Peyer's patch (tissue), 4 donors: ENCODE measurements around the gene B3GAT2.

Source experiments
- POLR2A ChIP-seq, 2 donors: fragments of 450-650 bp; IDR thresholded peaks; one replicate each; pipeline ENCODE4 v1.5.1; 2017; ENCODE audit warnings: antibody characterized with exemption in 2 of 2, mild to moderate bottlenecking in 2 of 2, moderate library complexity in 2 of 2
- TF ChIP-seq, protein P1 (sequence below), 6 experiments: fragments of 450-650 bp in 4 of 6; fragments of 200-600 bp in 2 of 6; sonication (generic) in 1 of 6; IDR thresholded peaks; one replicate each; pipeline ENCODE4 v1.5.1; 2017 to 2019; ENCODE audit warnings: antibody characterized with exemption in 6 of 6, mild to moderate bottlenecking in 3 of 6, moderate library complexity in 1 of 6

DNA sequence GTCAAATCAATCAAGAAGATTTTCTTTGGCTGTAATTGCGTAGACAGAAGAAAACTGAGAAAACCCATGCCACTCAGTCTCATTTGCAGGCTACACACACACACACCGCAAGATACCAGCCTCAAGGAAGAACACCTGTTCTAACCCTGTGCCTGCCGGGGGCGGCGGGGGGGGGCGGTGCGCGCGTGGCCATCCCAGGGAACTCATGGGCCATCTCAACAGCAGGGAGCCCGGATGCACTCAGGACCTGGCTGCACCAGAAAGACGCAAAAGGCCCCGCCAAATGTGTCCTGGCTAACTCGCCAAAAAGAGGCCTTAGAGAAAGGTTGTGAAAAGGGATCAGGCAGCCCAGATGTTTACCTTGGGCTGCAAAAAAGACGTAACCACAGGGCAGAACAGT, 2.1 kb downstream of the B3GAT2 start:
- TF ChIP-seq, protein P1, sequence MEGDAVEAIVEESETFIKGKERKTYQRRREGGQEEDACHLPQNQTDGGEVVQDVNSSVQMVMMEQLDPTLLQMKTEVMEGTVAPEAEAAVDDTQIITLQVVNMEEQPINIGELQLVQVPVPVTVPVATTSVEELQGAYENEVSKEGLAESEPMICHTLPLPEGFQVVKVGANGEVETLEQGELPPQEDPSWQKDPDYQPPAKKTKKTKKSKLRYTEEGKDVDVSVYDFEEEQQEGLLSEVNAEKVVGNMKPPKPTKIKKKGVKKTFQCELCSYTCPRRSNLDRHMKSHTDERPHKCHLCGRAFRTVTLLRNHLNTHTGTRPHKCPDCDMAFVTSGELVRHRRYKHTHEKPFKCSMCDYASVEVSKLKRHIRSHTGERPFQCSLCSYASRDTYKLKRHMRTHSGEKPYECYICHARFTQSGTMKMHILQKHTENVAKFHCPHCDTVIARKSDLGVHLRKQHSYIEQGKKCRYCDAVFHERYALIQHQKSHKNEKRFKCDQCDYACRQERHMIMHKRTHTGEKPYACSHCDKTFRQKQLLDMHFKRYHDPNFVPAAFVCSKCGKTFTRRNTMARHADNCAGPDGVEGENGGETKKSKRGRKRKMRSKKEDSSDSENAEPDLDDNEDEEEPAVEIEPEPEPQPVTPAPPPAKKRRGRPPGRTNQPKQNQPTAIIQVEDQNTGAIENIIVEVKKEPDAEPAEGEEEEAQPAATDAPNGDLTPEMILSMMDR (IDR thresholded peaks at IDR 0.05), result no peak
- TF ChIP-seq POLR2A (IDR thresholded peaks at IDR 0.05), result no peak
